Muscle of arm (tissue), 12 donors: Measurements from ENCODE around the gene GATAD2A. TPM values are rescaled to one million over a fixed set of nuclear protein-coding genes. Genes with fewer than 3 reads are reported as not detected.
A peak's percentile ranks its signal among the peaks of the same experiment; 100 is the strongest.
"Not testable (repeated sequence)": the region's sequence is repeated elsewhere in the genome, so short reads cannot be mapped to it uniquely, and the experiment has no call there.

Experiments
- DNase-seq: peaks from one replicate; pipeline ENCODE4 v3.0.0-alpha.2; 2013
- polyA plus RNA-seq, 12 donors: library from polyadenylated mRNA; unstranded; fragments of 120-200 nt; gene quantifications; one replicate each; pipeline ENCODE4 v1.2.1, GENCODE V29; 2013; ENCODE audit not compliant: insufficient read length in 12 of 12

Gene GATAD2A
- polyA plus RNA-seq, 12 donors: 35.2 to 69.9 (median 48.4) TPM; not detected in 1

GRCh38 chr19:19464339-19465098, 59.0 kb downstream of the GATAD2A start:
- DNase-seq: peak; percentile 59

- DNase-seq: no peak
Observed at GRCh38 chr19:19465436-19466070, 60.1 kb downstream of the GATAD2A start.

- DNase-seq: no peak
Observed at GRCh38 chr19:19466201-19466600, 60.7 kb downstream of the GATAD2A start.

- no peak for DNase-seq
Observed at GRCh38 chr19:19468424-19469050, 63.1 kb downstream of the GATAD2A start.

- no peak for DNase-seq
Observed at GRCh38 chr19:19470579-19470978, 65.1 kb downstream of the GATAD2A start.

DNA sequence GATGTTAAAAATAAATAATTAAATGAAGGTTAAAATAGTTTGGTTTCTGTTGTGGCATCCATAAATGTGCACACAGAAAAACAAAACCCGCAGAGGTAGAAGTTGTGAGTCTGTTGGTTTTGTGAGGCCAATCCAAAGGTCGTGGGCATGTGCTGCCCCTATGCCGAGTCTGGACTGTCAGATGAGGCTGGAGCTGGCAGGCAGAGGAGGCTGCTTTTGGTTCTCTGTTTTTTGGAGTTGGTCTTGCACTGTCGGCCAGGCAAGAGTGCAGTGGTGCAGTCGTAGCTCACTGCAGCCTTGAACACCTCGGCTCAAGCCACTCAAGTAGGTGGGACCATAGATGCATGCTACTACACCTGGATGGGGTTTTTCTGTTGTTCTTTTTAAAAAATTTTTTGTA, 66.2 kb downstream of the GATAD2A start:
- DNase-seq: no peak

- DNase-seq: not testable (repeated sequence)
Observed at GRCh38 chr19:19472106-19472505, 66.6 kb downstream of the GATAD2A start.

- peak; percentile 52 for DNase-seq
Observed at GRCh38 chr19:19475015-19475765, 69.7 kb downstream of the GATAD2A start.

DNA sequence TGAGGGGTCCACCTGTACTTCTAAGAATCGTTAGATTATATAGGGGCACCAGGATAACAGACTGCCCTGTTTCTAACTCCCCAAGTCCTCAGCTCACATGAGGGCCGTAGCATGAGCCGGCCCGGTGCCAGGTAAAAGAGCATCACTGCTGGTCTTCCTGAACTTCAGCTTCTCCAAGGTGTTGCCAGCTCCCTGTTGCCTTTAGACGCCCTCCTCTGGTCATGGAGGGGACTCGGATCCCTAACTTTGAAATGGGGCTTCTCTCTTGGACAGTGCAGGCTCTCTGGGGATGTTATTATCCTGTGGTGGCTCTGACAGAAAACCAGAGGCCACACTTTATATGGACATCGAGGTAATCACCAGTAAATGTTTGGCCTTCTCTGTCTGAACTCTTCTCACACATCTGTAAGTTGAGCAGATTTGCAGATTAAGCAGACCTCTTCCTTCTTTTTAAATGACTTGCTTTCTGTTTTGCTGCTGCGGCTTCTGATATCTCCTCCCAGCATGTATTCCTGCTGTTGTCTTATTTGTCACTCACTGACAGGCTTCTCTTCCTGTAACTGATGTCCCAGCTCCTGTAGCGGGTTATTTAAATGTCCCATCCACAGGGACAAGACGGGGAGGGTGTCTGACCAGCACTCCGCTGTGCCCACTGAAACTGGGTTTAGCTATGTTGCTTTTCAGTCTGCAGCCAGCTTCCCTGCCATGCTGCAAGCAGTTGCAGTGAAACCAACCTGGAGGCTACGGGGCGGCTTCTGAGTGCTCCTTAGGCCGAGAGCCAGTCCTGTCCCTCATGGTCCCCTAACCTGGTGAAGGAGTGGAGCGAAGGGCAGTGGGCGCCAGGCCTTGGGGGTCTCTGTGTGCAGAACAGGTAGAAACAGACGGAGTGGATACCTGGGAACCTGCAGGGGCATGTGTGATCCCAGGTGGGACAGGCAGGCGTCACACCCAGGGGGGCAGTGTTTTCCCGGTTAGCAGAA, 70.7 kb downstream of the GATAD2A start:
- no peak for DNase-seq

- no peak for DNase-seq
Observed at GRCh38 chr19:19477705-19478383, 72.4 kb downstream of the GATAD2A start.

DNA sequence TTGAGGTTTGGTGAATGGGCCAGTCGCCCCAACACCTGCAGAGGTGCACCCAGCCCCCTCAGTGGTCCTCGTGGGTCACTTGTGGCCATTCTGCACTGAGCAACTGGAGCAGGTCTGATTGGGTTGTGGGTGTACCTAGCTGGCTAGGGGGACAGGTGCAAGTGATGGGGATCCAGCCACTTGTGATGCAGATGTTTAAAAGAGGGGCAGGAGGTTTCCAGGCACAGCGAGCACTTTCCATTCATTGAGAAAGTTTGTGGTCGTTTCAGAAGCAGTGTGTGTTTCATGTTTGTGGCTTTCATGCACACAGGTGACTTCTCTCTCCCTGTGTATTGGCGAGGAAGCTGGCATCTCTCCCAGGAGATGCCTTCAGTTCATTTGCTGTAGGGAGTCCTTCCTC, 75.2 kb downstream of the GATAD2A start:
- DNase-seq: no peak

DNA sequence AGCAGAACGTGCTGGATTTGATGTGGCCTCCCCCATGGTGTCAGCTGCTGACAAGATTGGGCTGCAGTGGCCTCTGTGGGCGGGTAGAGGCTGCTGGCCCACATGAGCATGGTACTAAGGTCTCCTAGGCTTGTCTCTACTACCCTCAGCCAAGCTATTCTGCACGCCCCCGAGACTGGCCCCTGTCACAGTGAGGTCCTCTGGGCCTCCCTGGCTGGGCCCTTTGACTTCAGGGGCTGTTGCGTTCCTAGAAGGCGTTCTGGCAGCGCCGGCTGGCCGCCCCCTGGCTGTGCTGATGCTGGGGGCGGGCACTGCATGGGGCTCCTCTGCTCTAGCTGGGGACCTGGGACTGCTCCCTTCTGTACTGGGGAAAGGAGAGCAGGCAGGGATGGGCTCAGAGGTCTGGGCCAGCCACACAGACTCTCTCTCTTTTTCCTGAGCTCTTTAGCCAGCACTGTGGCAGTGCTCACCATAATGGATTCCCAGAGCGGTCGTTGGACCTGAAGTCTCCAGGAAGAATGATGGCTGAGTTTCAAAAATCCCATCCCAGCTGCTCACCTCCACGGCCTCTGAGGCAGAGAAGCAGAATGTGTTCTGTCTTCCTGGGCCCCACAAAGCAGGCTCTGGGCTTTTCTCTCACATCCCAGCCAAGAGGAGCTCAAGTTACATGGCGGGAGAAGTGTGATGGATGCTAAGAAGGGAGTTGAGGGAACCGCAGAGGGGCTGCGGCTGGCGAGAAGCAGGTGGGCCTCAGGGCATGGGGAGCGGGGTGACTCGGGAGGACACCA, 77.5 kb downstream of the GATAD2A start:
- DNase-seq: peak; percentile 72

- DNase-seq: no peak
Observed at GRCh38 chr19:19485161-19485997, 79.9 kb downstream of the GATAD2A start.

DNA sequence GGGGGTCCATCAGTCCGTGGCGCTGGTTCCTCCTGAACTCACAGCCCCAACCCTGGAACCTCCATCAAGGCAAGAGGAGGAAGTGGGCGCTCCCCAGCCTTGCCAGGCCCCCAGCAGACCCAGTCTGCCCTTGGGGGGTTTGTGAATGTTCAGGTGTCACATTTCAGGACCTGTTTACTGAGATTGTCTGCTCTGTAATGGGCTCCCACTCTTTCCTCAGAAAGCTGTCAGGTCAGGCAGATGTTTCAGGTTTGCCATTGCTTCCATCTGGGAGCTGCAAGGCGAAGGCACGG, 80.5 kb downstream of the GATAD2A start:
- DNase-seq: no peak

GRCh38 chr19:19486343-19487076, 81.0 kb downstream of the GATAD2A start:
- no peak for DNase-seq

GRCh38 chr19:19487077-19487949, 81.8 kb downstream of the GATAD2A start:
- DNase-seq: no peak
